ENCODE results near the gene KIAA1958.
A peak's percentile ranks its signal among the peaks of the same experiment; 100 is the strongest.

The KIAA1958 gene, protein sequence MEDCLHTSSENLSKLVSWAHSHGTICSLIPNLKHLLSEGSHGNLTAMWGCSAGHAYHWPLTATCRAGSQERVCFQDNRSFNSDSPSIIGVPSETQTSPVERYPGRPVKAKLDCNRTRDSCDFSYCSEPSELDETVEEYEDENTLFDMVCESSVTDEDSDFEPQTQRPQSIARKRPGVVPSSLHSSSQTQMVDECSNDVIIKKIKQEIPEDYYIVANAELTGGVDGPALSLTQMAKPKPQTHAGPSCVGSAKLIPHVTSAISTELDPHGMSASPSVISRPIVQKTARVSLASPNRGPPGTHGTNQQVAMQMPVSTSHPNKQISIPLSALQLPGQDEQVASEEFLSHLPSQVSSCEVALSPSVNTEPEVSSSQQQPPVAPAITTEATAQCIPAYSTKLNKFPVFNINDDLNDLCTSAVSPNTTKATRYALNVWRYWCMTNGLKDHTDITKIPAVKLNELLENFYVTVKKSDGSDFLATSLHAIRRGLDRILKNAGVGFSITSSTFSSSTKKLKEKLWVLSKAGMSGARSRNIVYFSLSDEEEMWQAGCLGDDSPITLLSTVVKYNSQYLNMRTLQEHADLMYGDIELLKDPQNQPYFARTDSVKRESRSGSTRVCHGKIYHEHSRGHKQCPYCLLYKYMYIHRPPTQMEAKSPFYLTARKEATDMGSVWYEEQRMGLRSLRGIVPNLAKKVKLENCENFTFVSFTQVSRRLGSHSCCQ

DNA sequence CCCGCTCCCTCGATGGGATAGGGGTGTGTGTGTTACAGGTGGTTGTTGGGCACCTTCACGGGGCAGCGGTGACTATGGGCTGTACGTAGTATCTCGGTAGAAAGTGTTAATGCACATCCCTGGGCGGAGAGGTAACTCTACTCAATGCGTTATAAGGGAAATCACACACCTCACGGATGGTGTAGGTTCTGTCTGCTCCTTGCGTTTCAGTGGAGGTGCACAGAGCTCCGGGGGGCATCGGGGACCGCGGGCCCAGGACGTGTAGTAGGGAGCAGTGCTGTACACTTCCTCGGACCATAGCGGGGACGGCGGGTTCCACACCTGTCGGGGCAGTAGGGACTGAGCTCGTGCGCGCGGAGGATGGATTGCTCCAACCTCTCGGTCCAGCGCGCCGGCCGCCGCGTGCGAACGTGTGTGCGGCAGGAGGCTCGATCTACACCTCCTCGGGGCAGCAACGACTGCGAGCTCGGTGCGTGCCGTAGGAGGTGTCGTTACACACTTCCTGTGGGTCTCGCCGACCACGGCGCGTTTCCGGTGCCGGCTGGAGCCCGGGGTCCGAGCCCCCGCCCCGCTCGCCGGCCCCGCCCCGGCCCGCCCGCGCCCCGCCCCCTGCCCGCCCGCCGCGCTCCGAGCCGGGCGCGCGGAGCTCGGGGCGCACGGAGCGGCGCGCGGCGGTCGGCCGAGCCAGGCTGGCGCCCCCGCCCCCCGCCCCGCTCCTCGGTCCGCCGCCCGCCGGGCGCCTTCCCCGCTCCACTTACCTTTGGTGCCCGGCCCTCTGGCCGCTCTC is at the start of gene KIAA1958:
TSS of gene KIAA1958 (plus strand) at position 607 of the 787 bp plus-strand sequence. CDS start 87,254 bp downstream, outside the sequence.
- peak; percentile 76 for DNase-seq (ENCODE audit: low spot score)

DNA sequence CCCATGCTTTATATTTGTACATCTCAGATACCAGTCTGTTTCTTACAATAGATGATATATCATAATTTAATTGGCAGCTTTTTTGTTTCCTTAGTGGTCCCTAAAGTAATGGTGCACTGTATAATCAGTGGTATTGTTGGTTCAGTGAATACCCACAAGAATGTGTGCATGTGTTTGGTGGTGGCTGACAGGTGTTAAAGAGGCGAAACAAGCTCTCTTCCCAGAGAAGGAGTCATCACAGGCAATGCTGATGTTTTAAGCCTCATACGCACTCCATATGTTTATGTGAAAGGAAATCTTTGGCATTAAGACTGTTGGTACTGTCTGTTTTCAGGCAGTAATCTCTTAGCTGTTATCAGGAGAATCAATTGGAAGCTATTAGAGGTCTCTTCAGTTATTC is 49.2 kb upstream of the KIAA1958 start:
- DNase-seq (ENCODE audit: low spot score): no peak

DNA sequence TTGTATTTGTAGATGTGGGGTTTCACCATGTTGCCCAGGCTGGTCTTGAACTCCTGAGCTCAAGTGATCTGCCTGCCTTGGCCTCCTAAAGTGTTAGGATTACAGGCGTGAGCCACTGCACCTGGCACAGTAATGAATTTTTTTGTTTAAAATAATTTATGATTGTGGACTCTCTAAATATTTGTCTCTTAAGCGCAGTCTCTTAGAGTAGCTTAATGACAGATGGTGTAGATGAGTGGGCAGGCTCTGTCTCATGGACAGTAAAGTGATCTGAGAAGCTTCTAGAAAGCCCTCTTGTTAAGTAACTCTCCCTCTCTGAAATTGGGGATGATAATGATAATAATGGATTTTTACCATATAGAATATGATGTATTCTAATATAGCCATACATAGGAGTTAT is 47.5 kb upstream of the KIAA1958 start:
- no peak for DNase-seq (ENCODE audit: low spot score)

DNA sequence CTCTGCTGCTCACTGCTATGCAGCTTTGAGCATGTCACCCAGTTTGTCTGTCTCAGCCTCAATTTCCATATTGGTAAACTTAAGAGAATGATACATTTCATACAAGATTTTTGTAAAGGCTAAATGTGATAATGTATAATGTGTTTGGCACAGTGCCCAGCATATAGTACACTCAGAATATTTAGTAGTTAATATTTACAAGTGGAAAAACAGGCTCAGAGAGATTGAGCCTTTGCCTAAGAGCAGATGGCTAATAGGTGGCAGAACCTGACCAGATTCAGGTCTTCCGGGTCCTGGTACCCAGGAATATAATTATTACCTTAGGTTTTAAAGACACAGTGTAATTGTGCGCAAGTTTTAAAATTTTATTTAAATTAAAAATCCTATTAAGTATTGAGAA is 46.8 kb upstream of the KIAA1958 start:
- DNase-seq (ENCODE audit: low spot score): no peak

DNA sequence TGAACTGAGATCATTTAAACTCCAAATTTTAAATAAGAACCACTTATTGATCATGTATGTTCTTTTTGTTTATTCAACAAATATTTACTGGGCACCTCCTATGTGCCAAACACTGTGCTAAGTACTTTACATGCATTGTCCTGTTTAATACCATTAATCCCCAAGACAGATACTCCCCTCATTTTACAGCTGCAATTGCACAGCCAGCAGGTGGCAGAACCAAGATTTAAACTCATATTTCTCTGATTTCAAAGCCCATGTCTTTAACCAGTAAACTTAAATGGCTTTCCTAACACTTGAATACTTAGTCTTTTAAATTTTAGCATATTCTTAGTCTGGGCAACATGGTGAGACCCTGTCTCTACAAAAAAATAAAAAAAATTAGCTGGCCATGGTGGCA is 43.4 kb upstream of the KIAA1958 start:
- peak; percentile 16 for DNase-seq (ENCODE audit: low spot score)

DNA sequence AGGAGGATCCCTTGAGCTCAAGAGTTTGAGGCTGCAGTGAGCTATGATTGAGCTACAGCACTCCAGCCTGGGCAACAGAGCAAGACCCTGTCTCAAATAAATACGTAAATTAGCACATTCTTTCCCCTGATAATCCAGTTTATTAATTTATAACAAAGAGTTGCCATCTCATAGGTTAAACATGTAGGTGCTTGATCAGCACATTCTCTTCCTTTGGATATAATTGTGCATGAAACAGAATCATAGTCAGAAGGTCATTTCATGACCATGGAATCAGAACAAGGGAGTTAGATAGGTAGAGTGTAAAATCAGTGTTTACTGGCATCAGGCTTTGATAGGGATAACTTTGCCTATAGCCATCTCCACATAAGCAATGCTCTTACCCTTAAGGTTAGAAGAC is 43.0 kb upstream of the KIAA1958 start:
- DNase-seq (ENCODE audit: low spot score): no peak

DNA sequence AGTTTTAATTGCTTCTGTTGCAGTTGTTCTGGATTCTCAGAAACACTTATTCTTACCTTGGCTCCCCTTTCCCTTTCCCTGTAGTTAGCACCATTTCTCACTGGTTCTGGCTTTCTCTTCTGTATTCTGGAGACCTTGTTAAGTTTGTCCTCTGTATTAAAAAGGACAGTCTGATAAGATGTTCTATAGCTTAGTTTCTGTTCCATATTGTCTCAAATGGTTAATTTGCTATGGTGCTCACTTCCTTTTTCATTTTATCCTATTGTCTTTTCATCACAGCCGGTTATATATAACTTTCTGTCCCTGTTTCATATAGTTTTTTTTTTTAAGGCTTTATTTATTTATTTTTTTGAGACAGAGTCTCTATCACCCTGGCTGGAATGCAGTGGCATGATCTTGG is 41.4 kb upstream of the KIAA1958 start:
- no peak for DNase-seq (ENCODE audit: low spot score)

DNA sequence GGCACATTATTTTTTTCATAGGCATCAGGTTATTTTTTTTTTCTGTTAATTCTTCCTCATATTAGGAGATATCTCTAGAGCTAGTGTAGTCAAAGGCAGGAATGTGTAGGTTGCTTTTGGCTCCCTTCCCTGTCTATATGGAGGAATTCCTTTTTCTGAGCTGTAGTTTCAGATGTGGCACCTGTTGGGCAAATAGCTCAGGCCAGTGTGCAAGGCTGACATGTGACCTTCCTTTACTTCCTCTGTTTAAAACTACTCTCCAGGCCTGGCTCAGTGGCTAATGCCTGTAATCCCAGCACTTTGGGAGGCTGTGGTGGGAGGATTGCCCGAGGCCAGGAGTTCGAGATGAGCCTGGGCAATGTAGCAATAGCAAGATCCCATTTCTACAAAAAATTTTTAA is 40.5 kb upstream of the KIAA1958 start:
- no peak for DNase-seq (ENCODE audit: low spot score)

DNA sequence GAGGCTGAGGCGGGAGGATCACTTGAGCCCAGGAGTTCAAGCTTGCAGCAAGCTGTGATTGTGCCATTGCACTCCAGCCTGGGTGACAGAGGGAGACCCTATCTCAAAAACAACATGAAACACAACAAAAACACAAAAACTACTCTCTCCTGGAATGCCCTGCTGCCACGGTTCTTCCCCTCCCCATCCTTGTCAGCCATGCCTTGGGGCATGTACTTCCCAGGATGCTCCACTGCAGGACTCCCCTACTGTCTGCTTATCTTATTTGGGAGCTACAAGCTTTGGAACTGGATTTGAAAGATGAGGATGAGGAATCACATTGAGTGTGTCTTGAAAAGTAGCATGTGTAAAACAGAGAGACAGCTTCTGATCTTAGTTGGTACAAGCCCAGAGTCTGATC is 40.1 kb upstream of the KIAA1958 start:
- DNase-seq (ENCODE audit: low spot score): no peak

DNA sequence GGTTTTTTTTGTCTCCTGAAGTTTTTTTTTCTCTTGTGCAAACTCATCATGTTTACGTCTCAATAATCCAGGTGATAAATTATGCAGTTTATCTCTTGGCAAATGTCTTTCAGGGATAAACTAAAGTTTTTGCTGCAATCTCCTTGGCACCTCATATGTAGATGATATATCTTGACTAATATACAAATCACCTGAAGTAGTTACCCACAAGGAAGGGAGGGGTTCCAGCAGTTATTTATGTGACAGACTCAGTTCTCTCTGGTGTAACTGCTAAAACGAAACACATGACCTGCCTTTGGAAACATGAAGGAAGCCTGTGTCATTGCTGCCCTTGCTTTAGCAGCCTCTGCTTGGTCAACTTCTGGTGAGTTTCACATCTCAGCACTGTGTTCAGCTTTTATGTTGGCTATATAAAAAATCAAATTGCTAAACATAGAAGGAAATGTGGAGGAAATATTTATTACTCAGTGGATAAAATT is 39.3 kb upstream of the KIAA1958 start:
- DNase-seq (ENCODE audit: low spot score): no peak

DNA sequence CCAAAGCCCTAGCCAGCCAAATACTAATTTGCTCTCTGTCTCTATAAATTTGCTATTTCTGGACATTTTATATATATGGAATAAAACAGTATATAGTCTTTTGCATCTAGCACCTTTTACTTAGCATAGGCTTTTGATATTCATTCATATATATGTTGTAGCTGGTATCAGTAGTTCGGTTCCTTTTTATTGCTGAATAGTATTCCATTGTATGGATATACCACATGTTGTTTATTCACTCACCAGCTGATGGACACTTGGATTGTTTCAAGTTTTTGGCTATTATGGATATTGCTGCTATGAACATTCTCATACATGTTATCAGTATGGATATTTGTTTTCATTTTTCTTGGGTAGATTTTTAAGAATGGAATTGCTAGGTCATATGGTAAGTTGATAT is 23.8 kb upstream of the KIAA1958 start:
- no peak for DNase-seq (ENCODE audit: low spot score)

DNA sequence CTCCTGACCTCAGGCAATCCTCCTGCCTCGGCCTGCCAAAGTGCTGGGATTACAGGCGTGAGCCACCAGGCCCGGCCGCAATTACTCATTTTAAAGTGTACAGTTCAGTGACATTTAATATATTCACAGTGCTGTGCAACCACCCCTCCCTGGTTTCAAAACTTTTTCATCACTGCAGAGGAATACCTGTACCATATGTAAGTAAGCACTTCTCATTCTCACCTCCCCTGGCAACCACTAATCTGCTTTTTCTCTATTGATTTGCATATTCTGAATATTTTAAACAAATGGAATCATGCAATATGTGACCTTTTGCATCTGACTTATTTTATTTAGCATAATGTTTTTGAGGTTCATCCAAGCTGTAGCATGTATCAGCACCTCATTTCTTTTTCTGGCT is 21.3 kb upstream of the KIAA1958 start:
- DNase-seq (ENCODE audit: low spot score): no peak

DNA sequence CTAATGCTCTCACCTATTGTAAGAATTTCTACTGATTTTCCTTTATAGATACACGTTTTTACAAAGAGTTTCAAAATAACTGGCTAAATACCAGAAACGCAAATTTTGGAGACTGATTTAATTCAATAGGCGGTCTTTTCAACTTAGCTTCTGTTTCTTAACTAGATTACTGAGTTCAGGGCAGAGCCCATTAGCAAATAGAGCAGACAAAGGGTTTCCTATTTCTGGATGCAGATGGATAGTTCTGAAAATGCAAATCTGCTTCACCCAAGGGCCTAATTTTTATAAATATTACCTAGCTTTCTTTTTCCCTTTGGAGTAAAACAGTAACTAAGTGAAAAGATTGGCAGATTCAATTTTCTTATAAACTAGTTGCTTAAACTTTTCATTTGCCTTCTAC is 13.6 kb upstream of the KIAA1958 start:
- no peak for DNase-seq (ENCODE audit: low spot score)

DNA sequence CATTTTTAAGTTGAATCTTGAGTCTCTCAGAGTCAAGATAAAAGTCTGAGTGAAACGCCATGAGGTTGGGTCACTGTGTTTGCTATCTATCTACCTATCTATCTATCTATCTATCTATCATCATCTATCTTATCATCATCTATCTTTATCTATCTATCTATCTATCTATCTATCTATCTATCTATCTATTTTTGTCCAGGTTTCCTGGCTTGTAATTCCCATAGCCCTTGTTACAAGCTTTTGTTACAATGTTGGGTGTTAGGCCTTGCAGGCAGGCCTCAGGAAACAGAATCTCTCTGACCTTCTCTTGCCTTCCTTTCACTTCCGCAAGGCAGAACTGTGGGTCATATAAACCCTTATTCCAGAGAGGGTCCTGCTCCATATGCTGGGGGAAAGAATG is 12.6 kb upstream of the KIAA1958 start:
- DNase-seq (ENCODE audit: low spot score): no peak

DNA sequence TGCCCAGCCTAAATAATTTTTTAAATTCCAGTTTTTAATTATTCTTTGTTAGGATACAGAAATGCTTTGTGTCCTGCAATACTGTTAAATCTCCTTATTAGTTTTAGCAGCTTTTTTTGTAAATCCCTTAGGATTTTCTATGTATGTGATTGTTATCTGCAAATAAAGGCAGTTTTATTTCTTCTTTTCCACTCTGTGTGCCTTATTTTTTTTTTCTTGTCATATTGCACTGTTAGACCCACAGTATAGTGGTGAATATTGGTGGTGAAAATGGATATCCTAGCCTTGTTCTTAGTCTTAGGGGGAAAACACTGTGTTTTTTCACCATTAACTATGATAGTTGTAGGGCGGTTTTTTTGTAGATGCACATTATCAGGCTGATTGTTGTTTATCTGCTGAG is 11.3 kb upstream of the KIAA1958 start:
- no peak for DNase-seq (ENCODE audit: low spot score)

DNA sequence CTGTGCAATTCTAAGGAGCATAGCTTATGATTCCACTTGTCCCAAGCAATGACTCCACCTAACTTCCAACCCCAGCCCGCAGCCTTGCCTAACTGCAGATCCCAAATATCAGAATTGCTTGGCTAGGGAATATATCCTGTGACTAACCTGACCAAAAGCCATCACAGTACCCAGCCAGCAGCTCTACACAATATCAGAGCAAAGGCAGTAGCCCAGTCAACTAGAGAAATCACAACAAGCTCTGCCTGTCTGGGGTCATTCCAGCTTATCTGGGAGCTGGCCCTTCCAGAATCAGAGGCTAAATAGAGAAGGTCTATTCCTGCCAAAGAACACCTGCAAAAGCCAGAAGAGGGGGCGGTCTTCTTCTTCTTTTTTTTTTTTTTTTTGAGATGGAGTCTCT is 9.3 kb upstream of the KIAA1958 start:
- DNase-seq (ENCODE audit: low spot score): no peak

DNA sequence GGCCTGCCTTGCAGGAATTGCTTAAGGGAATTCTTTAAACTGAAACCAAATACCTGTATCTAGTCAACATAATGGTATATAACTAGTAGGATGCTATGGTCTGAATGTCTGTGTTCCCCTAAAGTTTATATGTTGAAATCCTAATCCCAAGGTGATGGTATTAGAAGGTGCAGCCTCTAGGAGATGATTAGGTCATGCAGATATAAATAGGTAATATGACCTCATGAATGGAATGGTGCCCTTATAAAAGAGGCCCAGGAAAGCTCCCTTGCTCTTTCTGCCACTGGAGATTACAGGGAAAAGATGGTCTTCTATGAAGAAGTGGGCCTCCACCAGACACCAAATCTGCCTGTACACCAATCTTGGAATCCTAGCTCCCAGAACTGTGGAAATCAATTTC is 7.4 kb upstream of the KIAA1958 start:
- DNase-seq (ENCODE audit: low spot score): no peak

DNA sequence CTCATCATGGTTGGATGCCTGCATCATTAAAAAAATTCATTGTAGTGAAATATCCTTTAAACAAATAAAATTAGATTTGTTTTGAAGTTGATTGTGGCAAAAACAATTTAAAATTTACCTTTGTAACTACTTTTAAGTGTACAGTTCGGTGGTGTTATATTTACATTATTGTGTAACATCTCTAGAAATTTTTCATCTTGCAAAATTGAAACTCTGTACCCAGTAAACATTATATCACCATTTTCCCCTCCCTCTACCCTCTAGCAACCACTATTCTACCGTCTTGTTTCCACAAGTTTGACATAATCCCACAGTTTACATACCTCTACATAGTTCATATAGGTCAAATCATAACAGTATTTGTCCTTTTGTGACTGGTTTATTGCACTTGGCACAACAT is 2.0 kb upstream of the KIAA1958 start:
- no peak for DNase-seq (ENCODE audit: low spot score)

DNA sequence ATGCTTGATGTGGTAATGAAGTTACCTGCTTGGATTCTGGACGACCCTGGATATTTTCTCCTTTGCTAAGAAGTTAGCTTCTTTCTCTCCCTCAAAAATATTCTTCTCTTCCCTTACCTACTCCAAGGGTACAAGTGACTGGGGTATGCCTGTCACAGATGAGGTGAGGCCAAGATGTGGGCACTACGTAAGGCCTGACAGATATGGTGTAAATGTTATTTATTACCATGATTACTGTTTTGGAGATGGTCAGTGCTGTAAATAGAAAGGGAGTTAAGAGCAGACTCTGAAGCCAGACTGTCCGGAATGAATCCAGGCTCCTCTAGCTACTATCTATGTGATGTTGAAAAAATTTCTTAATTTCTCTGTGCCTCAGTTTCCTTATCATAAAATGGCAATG is 1.1 kb upstream of the KIAA1958 start:
- DNase-seq (ENCODE audit: low spot score): peak; percentile 9

DNA sequence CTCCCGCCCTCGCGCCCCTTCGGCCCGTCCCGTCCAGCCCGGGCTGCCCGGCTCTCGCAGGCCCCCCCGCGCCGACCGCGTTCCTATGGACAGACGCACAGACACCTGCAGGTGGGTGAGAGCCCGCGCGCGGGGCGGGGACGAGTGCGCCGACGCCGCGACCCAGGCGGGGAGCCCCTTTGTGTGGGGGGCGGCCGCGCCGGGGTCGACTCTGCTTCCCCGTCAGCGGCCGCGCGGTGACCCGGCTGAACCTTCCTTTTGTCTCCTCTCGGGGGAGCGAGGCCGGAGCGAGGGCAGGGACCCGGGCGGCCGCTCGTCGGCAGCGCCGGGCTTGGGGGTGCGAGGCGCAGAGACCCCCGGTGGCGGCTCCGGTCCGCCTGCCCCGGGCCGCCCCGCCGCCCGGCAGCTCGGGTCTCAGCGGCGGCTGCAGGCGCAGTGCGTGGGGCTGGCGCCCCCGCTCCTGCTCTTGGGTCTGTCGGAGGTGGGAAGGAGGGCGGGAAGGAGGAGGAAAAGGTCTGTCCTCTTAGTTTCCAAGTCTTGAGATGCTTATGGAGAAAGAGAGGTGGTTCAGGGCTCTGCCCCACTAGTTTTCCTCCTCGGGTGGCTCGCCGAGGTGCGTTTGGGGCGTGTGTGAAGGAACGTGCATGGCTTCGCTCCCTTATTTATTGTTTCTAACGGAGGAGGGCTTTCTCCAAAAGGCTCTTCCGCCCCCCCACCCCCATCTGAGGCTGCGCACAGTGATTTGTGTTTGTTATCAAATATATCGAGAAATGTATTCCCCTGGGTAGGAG is 576 bp downstream of the KIAA1958 start:
- DNase-seq (ENCODE audit: low spot score): peak; percentile 69

DNA sequence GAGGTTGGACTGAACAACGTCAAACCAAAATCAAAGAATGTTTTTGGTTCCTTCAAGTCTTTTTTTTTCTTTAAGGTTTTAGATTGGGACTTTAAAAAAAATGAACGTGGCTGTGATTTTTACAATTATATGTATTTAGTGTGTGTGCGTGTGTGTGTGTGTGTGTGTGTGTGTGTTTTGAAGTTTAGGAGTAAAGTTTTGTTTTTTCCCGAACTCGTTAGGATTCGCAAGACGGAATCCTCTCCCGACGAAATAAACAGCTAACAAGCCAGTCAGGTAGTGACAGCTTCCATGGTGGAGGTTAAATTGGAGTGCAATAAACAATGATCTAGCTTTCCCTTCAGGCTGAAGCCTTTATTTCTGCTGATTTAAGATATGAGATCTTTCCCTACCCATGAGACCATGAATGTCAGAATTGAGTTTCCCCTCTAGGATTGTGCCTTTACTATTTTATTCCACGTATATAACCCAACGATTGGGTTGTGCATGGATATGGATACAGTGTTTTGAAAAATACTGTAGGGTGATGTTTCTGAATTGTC is 1.2 kb downstream of the KIAA1958 start:
- DNase-seq (ENCODE audit: low spot score): peak; percentile 68
